GM21360 (cell line): Measurements from ENCODE around the gene EHMT2.
"Not testable (repeated sequence)": the region's sequence is repeated elsewhere in the genome, so short reads cannot be mapped to it uniquely, and the experiment has no call there.

Source experiments
- ATAC-seq: cut with Tn5 transposase; IDR thresholded peaks from one replicate; pipeline ENCODE4 v1.9.1; 2021; ENCODE audit warnings: mild to moderate bottlenecking, moderate library complexity; ENCODE audit not compliant: unreplicated experiment

EHMT2 gene

DNA sequence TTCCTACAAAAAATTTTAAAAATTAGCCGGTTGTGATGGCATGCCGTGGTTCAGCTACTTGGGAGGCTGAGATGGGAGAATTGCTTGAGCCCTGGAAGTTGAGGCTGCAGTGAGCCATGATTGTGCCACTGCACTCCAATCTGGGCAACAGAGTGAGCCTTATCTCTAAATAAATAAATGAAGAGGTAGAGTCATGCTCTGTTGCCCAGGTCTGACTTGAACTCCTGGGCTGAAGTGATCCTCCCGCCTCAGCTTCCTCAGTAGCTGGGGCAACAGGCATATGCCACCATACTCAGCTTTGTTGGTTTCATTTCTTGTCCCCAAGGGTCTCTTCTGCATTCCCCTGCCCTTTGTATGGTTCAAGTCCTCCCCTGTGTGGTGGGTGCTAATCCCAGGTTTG, 53.0 kb downstream of the EHMT2 start:
- no peak for ATAC-seq

DNA sequence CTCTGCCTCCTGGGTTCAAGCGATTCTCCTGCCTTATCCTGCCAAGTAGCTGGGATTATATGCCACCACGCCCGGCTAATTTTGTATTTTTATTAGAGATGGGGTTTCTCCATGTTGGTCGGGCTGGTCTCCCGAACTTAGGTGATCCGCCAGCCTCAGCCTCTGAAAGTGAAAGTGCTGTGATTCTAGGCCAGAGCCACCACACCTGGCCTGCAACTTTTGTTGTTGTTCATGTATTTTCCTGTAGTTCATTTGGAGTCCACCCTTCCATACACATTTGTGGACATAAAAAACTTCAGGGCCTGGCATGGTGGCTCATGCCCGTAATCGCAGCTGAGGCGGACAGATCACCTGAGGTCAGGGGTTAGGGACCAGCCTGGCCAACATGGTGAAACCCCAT, 55.4 kb downstream of the EHMT2 start:
- ATAC-seq: no peak

DNA sequence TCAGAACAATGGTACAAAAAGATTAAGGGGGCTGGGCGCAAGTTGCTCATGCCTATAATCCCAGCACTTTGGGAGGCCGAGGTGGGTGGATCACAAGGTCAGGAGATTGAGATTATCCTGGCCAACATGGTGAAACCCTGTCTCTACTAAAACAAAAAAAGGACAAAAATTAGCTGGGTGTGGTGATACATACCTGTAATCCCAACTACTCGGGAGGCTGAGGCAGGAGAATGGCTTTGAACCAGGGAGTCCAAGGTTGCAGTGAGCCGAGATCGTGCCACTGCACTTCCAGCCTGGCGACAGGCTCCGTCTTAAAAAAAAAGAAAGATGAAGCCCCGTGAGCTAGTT, 57.7 kb downstream of the EHMT2 start:
- ATAC-seq: not testable (repeated sequence)

DNA sequence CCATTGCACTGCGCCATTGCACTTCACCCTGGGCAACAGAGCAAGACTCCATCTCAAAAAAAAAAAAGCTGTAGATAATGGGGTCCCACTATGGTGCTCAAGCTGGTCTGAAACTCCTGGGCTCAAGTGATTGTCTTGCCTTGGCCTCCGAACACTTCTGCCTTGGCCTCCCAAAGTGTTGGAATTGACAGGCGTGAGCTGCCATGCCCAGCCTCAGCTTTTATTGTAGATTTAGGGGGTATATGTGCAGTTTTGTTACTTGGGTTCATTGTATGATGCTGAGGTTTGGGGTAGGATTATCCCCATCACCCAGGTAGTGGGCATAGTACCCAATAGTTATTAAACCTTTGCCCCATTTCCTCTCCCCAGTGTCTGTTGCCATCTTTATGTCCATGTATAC, 58.5 kb downstream of the EHMT2 start:
- ATAC-seq: no peak

DNA sequence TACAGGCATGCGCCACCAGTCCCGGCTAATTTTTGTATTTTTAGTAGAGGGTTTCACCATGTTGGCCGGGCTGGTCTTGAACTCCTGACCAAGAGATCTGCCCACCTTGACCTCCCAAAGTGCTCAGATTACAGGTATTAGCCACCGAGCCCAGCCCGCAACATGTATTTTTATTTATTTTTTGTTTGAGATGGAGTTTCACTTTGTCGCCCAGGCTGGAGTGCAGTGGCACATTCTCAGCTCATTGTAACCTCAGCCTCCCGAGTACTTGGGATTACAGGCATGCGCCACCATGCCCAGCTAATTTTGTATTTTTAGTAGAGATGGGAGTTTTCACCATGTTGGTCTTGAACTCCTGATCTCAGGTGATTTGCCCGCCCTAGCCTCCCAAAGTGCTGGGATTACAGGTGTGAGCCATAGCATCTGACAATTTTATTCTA, 59.4 kb downstream of the EHMT2 start:
- not testable (repeated sequence) for ATAC-seq

DNA sequence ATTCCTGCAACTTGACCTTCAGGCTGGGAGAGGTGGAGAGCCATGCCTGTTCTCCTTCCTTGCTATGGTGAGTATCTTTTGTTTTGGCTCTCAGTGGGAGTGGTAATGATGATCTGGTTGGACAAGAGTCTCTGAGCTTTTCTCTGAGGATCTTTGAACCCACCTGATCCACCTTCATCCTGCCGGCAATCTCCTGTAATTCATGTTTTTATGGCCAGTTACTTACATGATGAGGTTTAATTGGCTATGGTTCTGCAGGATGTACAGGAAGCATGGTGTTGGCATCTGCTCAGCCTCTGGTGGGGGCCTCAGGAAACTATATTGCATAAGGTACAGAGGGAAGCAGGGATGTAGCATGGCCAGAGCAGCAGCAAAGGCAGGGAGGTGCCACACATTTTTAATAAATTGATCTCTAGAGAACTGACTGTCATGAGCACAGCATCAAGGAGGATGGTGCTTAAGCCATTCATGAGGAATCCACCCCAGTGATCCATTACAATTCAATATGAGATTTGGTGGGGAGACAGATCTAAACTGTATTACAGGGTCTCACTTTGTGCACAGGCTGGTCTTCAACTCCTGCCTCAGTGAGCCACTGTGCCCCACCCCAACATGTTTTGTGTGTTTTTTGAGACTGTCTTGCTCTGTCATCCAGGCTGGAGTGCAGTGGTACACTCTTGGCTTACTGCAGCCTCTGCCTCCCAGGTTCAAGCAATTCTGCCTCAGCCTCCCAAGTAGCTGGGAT, 60.0 kb downstream of the EHMT2 start:
- no peak for ATAC-seq

DNA sequence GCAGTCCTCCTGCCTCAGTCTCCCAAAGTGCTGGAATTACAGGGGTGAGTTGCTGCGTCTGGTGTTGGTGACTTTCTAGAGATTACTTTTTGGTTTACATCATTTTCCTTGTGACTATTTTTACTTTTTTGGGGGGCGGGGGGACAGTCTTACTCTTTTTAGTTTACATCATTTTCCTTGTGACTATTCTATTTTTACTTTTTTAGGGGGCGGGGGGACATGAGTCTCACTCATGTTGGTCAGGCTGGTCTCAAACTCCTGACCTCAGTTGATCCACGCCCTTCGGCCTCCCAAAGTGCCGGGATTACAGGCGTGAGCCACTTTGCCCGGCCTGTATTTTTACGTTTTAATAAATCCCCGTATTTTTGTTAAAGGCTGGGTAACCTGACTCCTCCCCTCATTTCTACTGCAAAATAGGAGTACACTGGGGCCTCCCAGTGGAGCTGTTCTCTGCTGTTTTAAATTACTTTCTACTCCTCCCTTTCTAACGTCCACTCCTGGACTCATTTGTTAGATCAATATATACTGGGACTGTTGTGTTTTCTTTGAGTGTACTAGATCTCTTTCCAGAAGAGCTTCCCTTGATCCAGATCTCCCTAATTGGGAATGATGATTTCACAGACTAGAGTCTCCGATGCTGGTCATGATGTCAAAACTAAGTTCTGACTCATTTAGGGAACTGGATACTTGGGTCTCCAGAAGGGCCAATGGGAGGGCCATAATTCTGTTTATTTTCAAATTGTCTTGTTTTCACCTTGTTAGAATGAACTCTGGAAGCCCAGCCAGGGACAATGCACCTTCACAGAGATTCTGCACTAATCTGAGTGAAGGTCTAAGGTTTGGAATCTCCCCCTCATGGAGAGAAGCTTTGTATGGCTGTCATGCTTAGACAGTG, 60.8 kb downstream of the EHMT2 start:
- no peak for ATAC-seq

DNA sequence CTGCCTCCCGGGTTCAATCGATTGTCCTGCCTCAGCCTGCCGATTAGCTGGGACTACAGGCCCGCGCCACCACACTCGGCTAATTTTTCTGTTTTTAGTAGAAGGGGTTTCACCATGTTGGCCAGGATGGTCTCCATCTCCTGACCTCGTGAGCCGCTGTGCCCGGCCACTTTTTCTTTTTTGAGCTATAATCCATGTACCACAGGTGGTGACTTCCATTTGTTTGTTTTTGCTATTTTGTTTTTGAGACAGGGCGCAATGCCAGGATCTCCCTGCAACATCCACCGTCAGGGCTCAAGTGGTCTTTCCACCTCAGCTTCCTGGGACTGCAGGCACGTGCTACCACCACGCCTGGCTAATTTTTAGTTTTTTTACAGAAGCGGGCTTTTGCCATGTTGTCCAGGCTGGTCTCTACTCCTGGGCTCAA, 61.4 kb downstream of the EHMT2 start:
- no peak for ATAC-seq

DNA sequence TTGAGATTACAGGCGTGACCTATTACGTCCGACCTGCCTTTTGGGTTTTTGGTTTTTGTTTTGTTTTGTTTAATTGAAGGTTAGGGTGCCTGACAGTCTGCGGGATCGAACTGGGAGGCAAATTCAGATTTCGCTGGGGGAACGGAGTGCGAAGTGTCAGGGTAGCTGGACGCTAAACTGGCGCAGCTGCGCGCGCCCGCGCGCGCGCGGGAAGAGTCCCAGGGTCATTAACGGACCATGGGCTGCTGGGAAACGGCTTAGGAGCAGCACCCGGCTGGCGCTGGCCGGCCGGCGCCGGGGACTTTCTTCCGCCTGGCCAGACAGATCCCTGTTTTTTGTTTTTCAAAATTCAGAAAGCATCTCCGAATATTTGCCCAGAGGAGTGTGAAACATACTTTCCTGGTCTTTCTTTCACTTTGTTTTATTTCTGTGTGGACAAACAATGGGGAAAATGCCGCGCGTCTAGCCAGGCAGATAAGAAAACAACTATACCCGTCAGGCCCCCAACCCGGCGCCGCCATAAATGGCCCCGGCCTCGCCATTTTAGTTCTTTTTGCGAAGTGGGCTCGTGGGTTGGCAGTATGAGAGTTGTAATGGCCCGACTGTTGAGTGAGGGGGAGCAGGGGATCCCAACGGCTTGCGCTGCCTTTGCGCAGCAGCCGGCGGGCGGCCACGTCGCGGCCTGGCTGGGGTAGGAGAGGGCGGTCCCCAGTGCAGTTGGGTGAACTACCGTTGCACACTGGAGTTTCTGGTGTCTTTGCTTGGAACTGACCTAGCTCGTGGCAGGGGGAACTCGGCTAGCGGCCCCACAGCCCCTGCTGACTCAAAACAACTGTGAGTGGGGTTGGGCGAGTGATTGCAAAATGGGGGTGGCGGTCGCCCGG, 62.9 kb downstream of the EHMT2 start:
- ATAC-seq: no peak

DNA sequence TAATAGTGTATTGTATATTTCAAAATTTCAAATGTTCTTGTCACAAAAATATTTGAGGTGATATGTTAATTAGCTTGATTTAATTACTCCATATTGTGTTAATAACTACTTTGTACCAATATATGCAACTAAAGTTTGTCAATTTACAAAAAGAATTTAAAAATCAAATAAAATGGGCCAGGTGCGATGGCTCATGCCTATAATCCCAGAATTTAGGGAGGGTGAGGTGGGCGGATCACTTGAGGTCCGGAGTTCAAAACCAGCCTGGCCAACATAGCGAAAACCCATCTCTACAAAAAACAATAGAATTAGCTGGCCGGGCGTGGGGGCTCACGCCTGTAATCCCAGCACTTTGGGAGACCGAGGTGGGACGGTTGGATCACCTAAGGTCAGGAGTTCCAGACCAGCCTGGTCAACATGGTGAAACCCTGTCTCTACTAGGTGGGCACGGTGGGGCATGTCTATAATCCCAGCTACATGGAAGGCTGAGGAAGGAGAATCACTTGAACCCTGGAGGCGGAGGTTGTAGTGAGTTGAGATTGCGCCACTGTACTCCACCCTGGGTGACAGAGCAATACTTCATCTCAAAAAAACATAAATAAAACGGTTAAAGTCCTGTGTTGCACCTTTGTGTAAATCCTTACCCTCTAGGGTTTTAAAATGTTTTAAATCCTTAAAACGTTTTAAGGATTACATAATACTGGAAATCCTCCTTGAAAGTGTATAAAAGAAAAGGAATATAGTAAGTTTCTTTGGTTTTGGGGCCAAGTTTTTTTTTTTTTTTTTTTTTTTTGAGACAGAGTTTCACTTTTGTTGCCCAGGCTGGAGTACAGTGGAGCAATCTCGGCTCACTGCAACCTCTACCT, 65.9 kb downstream of the EHMT2 start:
- ATAC-seq: no peak

DNA sequence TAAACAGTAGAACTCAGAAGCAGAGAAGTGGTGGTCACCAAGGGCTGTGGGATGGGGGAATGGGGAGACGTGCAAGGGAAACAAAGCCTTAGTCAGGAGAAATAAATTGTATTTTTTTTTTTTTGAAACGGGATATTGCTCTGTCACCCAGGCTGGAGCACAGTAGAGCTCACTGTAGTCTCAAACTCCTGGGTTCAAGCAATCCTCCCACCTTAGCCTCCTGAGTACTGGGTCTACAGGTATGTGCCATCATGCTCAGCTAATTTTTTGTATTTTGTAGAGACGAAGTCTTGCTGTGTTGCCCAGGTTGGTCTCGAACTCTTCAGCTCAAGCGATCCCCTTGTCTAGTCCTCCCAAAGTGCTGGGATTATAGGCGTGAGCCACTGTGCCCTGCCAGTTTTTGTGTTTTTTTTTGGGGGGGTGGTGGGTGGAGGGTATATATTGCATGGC, 66.6 kb downstream of the EHMT2 start:
- ATAC-seq: no peak
